ENCODE results near the gene SPPL3. TPM values are rescaled to one million over a fixed set of nuclear protein-coding genes. Genes with fewer than 3 reads are reported as not detected.

SPPL3 gene
- total RNA-seq, 1 donor from 2014 or later = 67.6 TPM

- H3K4me1 Mint-ChIP-seq (ENCODE audit: unreplicated experiment) = peaks cover 38% of the 10 kb centered on the region
- peak overlapping the region; percentile 79 for H3K4me3 Mint-ChIP-seq
- TF ChIP-seq CTCF (conservative IDR thresholded peaks at IDR 0.05) = no peak
- H3K36me3 Mint-ChIP-seq = peaks cover 30% of the 10 kb centered on the region
- peak overlapping the region; percentile 97 for H3K27ac Mint-ChIP-seq
- peaks cover 5% of the 10 kb centered on the region for H3K9me3 Mint-ChIP-seq
- DNase-seq (ENCODE audit: extremely low spot score, unreplicated experiment) = no peak
- H3K27me3 Mint-ChIP-seq = no peaks in the 10 kb centered on the region
These were observed 142.6 kb downstream of the SPPL3 start for GRCh38 chr12:120761519-120761934.

GRCh38 chr12:120760349-120761254, 143.6 kb downstream of the SPPL3 start:
- no peak for DNase-seq (ENCODE audit: extremely low spot score, unreplicated experiment)
- Mint-ChIP-seq H3K36me3 (peaks cover 24% of the 10 kb centered on the region), H3K27me3 (no peaks in the 10 kb centered on the region), H3K9me3 (peaks cover 5% of the 10 kb centered on the region), H3K4me3 (peak overlapping the region; percentile 79), H3K27ac (peak overlapping the region; percentile 97), H3K4me1 (ENCODE audit: unreplicated experiment) (peaks cover 38% of the 10 kb centered on the region)
- TF ChIP-seq CTCF (conservative IDR thresholded peaks at IDR 0.05) = no peak

GRCh38 chr12:120759591-120760348, 144.4 kb downstream of the SPPL3 start:
- peaks cover 38% of the 10 kb centered on the region for H3K4me1 Mint-ChIP-seq (ENCODE audit: unreplicated experiment)
- TF ChIP-seq CTCF (conservative IDR thresholded peaks at IDR 0.05) = no peak
- no peaks in the 10 kb centered on the region for H3K27me3 Mint-ChIP-seq
- DNase-seq (ENCODE audit: extremely low spot score, unreplicated experiment) = no peak
- peaks cover 11% of the 10 kb centered on the region for H3K9me3 Mint-ChIP-seq
- H3K4me3 Mint-ChIP-seq = peak overlapping the region; percentile 61
- H3K27ac Mint-ChIP-seq = peak overlapping the region; percentile 97
- H3K36me3 Mint-ChIP-seq = peaks cover 23% of the 10 kb centered on the region

GRCh38 chr12:120758798-120759590, 145.2 kb downstream of the SPPL3 start:
- TF ChIP-seq CTCF (conservative IDR thresholded peaks at IDR 0.05) = no peak
- Mint-ChIP-seq H3K27ac (peak overlapping the region; percentile 64), H3K4me1 (ENCODE audit: unreplicated experiment) (peaks cover 38% of the 10 kb centered on the region), H3K9me3 (peaks cover 12% of the 10 kb centered on the region), H3K36me3 (peaks cover 18% of the 10 kb centered on the region), H3K27me3 (no peaks in the 10 kb centered on the region), H3K4me3 (no peak overlapping the region)
- DNase-seq (ENCODE audit: extremely low spot score, unreplicated experiment) = no peak

GRCh38 chr12:120757949-120758348, 146.2 kb downstream of the SPPL3 start:
- Mint-ChIP-seq H3K4me3 (no peak overlapping the region), H3K27me3 (no peaks in the 10 kb centered on the region), H3K9me3 (peaks cover 12% of the 10 kb centered on the region), H3K36me3 (peaks cover 18% of the 10 kb centered on the region), H3K4me1 (ENCODE audit: unreplicated experiment) (peaks cover 38% of the 10 kb centered on the region), H3K27ac (no peak overlapping the region)
- TF ChIP-seq CTCF (conservative IDR thresholded peaks at IDR 0.05) = no peak
- no peak for DNase-seq (ENCODE audit: extremely low spot score, unreplicated experiment)
